Endothelial cell of umbilical vein (primary cell): ENCODE measurements around the gene CTNND1. TPM values are rescaled to one million over a fixed set of nuclear protein-coding genes. Genes with fewer than 3 reads are reported as not detected.

ENCODE experiments used
- BruUV-seq: library from RNA; stranded (reverse); fragments of 400-500 nt; replicated peaks from 2 replicates; lab custom pipeline; 2021; lab: Mats Ljungman, UMichigan
- CTCF ChIA-PET: fragments of 300-600, 350-600 bp; sonication (Branson Sonifier 250); formaldehyde crosslinking; loops from one replicate; lab custom pipeline; 2021; ENCODE audit warnings: antibody characterized with exemption, inconsistent platforms; lab: Charles Lee
- POLR2A ChIA-PET: fragments of 300-600, 350-600 bp; sonication (Branson Sonifier 250); formaldehyde crosslinking; loops from one replicate; lab custom pipeline; 2021; ENCODE audit warnings: antibody characterized with exemption, inconsistent platforms; lab: Charles Lee
- DNase-seq: peaks from one replicate; pipeline ENCODE4 v3.0.0-alpha.2; 2011; ENCODE audit warnings: low read depth, low spot score
- FAIRE-seq: peaks from 2 replicates; lab custom pipeline; 2011; peaks lifted over from hg19 to GRCh38; lab: Jason Lieb, UNC
- H2AFZ ChIP-seq: 2 replicates; pipeline ENCODE4 v1.6.0; 2012; ENCODE audit warnings: low read depth, low read length, control low read depth, inconsistent platforms
- H3K27ac ChIP-seq: 2 replicates; pipeline ENCODE4 v1.5.1; 2011; ENCODE audit warnings: low read depth, mild to moderate bottlenecking, control low read depth, low read length, moderate library complexity; ENCODE audit not compliant: insufficient read depth
- H3K27me3 ChIP-seq, 2 experiments: 2 replicates each; pipeline versions ENCODE4 v1.6.0 to v1.6.1; 2011; ENCODE audit warnings: low read length in 2 of 2, mixed read lengths in 1 of 2; ENCODE audit not compliant: control insufficient read depth in 2 of 2, insufficient read depth in 2 of 2
- H3K36me3 ChIP-seq, 2 experiments: 2 replicates in 1 of 2; 3 replicates in 1 of 2; pipeline ENCODE4 v1.5.1; 2011; ENCODE audit warnings: low read length in 2 of 2, mild to moderate bottlenecking in 1 of 2, moderate library complexity in 1 of 2; ENCODE audit not compliant: control insufficient read depth in 2 of 2, insufficient read depth in 2 of 2; ENCODE audit errors: extremely low read depth in 1 of 2
- H3K4me1 ChIP-seq: 3 replicates; pipeline ENCODE4 v1.5.1; 2011; ENCODE audit warnings: mild to moderate bottlenecking, low read length; ENCODE audit not compliant: control insufficient read depth, insufficient read depth; ENCODE audit errors: extremely low read depth
- H3K4me2 ChIP-seq: 2 replicates; pipeline ENCODE4 v1.6.1; 2011; ENCODE audit warnings: low read length, control low read depth, mixed read lengths; ENCODE audit not compliant: insufficient read depth
- H3K4me3 ChIP-seq, 3 experiments: fragments of 200-600 bp in 1 of 3; sonication (generic), shearing (Covaris generic) in 1 of 3; replicated peaks in 1 of 3; 2 replicates each; pipeline ENCODE4 v1.5.1; 2011 to 2016; ENCODE audit warnings: control low read depth in 3 of 3, low read length in 3 of 3, mild to moderate bottlenecking in 2 of 3, inconsistent platforms in 1 of 3, low read depth in 1 of 3, moderate library complexity in 1 of 3; ENCODE audit not compliant: insufficient read depth in 1 of 3
- H3K79me2 ChIP-seq: 2 replicates; pipeline ENCODE4 v1.6.0; 2012; ENCODE audit warnings: low read length, inconsistent platforms; ENCODE audit not compliant: control insufficient read depth, insufficient read depth
- H3K9ac ChIP-seq: replicated peaks from 2 replicates; pipeline ENCODE3; 2011; ENCODE audit warnings: low read length, control low read depth; ENCODE audit not compliant: insufficient read depth; ENCODE audit errors: extremely low read depth
- H3K9me1 ChIP-seq: replicated peaks from 3 replicates; pipeline ENCODE4 v1.6.0; 2011; ENCODE audit warnings: mild to moderate bottlenecking, low read length; ENCODE audit not compliant: control insufficient read depth, insufficient read depth; ENCODE audit errors: extremely low read depth
- H3K9me3 ChIP-seq: replicated peaks from 2 replicates; pipeline ENCODE4 v1.5.1; 2012; ENCODE audit warnings: low read length, inconsistent platforms; ENCODE audit not compliant: control insufficient read depth, insufficient read depth
- H4K20me1 ChIP-seq: replicated peaks from 2 replicates; pipeline ENCODE3; 2011; ENCODE audit warnings: mild to moderate bottlenecking, low read length; ENCODE audit not compliant: control insufficient read depth, insufficient read depth; ENCODE audit errors: extremely low read depth
- CTCF ChIP-seq, 2 donors: IDR thresholded peaks; 1 replicate in 1 of 2; 2 replicates in 1 of 2; pipeline ENCODE4 v1.5.1; 2011; ENCODE audit warnings: low read length in 2 of 2, mild to moderate bottlenecking in 2 of 2, moderate library complexity in 2 of 2, control low read depth in 1 of 2, inconsistent platforms in 1 of 2, low read depth in 1 of 2; ENCODE audit not compliant: insufficient read depth in 1 of 2; ENCODE audit errors: extremely low read depth in 1 of 2
- EZH2 ChIP-seq: IDR thresholded peaks from 2 replicates; pipeline ENCODE4 v1.6.1; 2012; ENCODE audit warnings: borderline replicate concordance, low read depth, mild to moderate bottlenecking, moderate library complexity, low read length, inconsistent platforms; ENCODE audit not compliant: severe bottlenecking
- FOS ChIP-seq: IDR thresholded peaks from 2 replicates; pipeline ENCODE4 v1.6.1; 2011; ENCODE audit warnings: mild to moderate bottlenecking, low read length, moderate library complexity, borderline replicate concordance; ENCODE audit not compliant: insufficient read depth
- GATA2 ChIP-seq: IDR thresholded peaks from 2 replicates; pipeline ENCODE4 v1.7.0; 2011; ENCODE audit warnings: low read depth, mild to moderate bottlenecking, moderate library complexity, mixed read lengths, low read length; ENCODE audit not compliant: insufficient read length, insufficient read depth
- JUN ChIP-seq: IDR thresholded peaks from 2 replicates; pipeline ENCODE4 v1.6.1; 2011; ENCODE audit warnings: borderline replicate concordance, low read depth; ENCODE audit not compliant: insufficient read length, insufficient read depth
- MAX ChIP-seq: IDR thresholded peaks from 2 replicates; pipeline ENCODE4 v1.6.1; 2011; ENCODE audit not compliant: insufficient read depth, insufficient read length
- MYC ChIP-seq: IDR thresholded peaks from one replicate; pipeline ENCODE4 v1.6.1; 2011; ENCODE audit warnings: mild to moderate bottlenecking, low read depth, low read length
- POLR2A ChIP-seq: IDR thresholded peaks from 2 replicates; pipeline ENCODE4 v1.6.1; 2012; ENCODE audit warnings: low read depth, mild to moderate bottlenecking, control low read depth, low read length
- POLR2AphosphoS5 ChIP-seq: IDR thresholded peaks from 2 replicates; pipeline ENCODE4 v1.6.1; 2012; ENCODE audit warnings: low read depth, mild to moderate bottlenecking, control low read depth, low read length, moderate library complexity; ENCODE audit not compliant: insufficient read depth
- dilution Hi-C: fragments of 300-500 bp; cut with MboI; formaldehyde crosslinking; loops from one replicate; pipeline ENCODE4 v1.15.0; 2019; ENCODE audit warnings: low sequenced_read_pairs; ENCODE audit not compliant: extremely low pct_ligation_motif_present
- intact Hi-C: fragments of 100-400 bp; cut with micrococcal nuclease; formaldehyde crosslinking; loops from one replicate; pipeline ENCODE4 v1.10.0; 2022
- polyA plus RNA-seq, 4 experiments: library from polyadenylated mRNA; depleted of rRNA in 3 of 4; stranded (reverse) in 3 of 4; unstranded in 1 of 4; fragments of >200 nt; gene quantifications; 2 replicates each; pipeline versions ENCODE4 v1.2.1 to v1.2.3, GENCODE V29; 2011 to 2012; ENCODE audit warnings: missing spikeins in 1 of 4
- total RNA-seq: library from RNA; stranded (reverse); gene quantifications from 2 replicates; pipeline ENCODE4 v1.2.3, GENCODE V29; 2021

Gene CTNND1
- total and polyA plus RNA-seq, 2 donors (not counting 3 experiments of a cell fraction or from before 2014, with no cell fraction given): 152 to 268 TPM

GRCh38 chr11:57728829-57729228 is 32.8 kb upstream of the CTNND1 start:
- Histone ChIP-seq H3K27me3 (no peaks in the 10 kb centered on the region), H3K79me2 (peaks cover 62% of the 10 kb centered on the region), H3K9me1 (no peaks in the 10 kb centered on the region), H3K4me1 (no peaks in the 10 kb centered on the region), H3K36me3 (no peaks in the 10 kb centered on the region), H4K20me1 (no peaks in the 10 kb centered on the region), H2AFZ (no peak overlapping the region), H3K4me3 (no peak overlapping the region), H3K4me2 (no peak overlapping the region), H3K9ac (no peak overlapping the region), H3K27ac (no peak overlapping the region), H3K9me3 (no peaks in the 10 kb centered on the region)
- FAIRE-seq (no peak), DNase-seq (no peak)
- dilution Hi-C loops (no loop called here), intact Hi-C loops (no loop called here)
- POLR2A ChIA-PET: no interaction called here
- BruUV-seq: no TSS peak
- no peak for TF ChIP-seq EZH2
- TF ChIP-seq MYC: no peak
- TF ChIP-seq FOS: no peak
- no peak for TF ChIP-seq POLR2A
- TF ChIP-seq GATA2: no peak
- TF ChIP-seq POLR2AphosphoS5: no peak
- no peak for TF ChIP-seq JUN
- no peak for TF ChIP-seq CTCF (IDR thresholded peaks at IDR 0.05; ENCODE audit: extremely low read depth in 1 of 2, insufficient read depth in 1 of 2, low read depth in 1 of 2, low read length in 2 of 2)
- no peak for TF ChIP-seq MAX
- CTCF ChIA-PET: no interaction called here
